HG02981 (cell line): ENCODE measurements around the gene IL18RAP.

Source experiments
- ATAC-seq: cut with Tn5 transposase; IDR thresholded peaks from one replicate; pipeline ENCODE4 v1.9.1; 2021; ENCODE audit warnings: mild to moderate bottlenecking, moderate library complexity; ENCODE audit not compliant: unreplicated experiment

IL18RAP gene

GRCh38 chr2:102492006-102492405, 69.0 kb downstream of the IL18RAP start:
- no peak for ATAC-seq

GRCh38 chr2:102494570-102494969, 71.6 kb downstream of the IL18RAP start:
- no peak for ATAC-seq

GRCh38 chr2:102498414-102498813, 75.5 kb downstream of the IL18RAP start:
- ATAC-seq = no peak

- no peak for ATAC-seq
These were observed 76.6 kb downstream of the IL18RAP start for GRCh38 chr2:102499558-102499957.
